Sigmoid colon (tissue), 7 donors: Measurements from ENCODE around the gene DND1. TPM values are rescaled to one million over a fixed set of nuclear protein-coding genes. Genes with fewer than 3 reads are reported as not detected.
"Not testable (repeated sequence)": the region's sequence is repeated elsewhere in the genome, so short reads cannot be mapped to it uniquely, and the experiment has no call there.

Experiments used
- DNase-seq: peaks from one replicate; pipeline ENCODE4 v3.0.0-alpha.2; 2019
- H3K27ac ChIP-seq, 4 donors: fragments of 200-600 bp; sonication (generic); one replicate each; pipeline ENCODE4 v1.5.1; 2016 to 2019; ENCODE audit warnings: mild to moderate bottlenecking in 1 of 4
- H3K27me3 ChIP-seq, 3 donors: fragments of 200-600 bp; sonication (generic); one replicate each; pipeline ENCODE4 v1.5.1; 2019; ENCODE audit warnings: mild to moderate bottlenecking in 1 of 3
- H3K36me3 ChIP-seq, 4 donors: fragments of 200-600 bp; sonication (generic); one replicate each; pipeline ENCODE4 v1.5.1; 2016 to 2019
- H3K4me1 ChIP-seq, 4 donors: fragments of 200-600 bp; sonication (generic); one replicate each; pipeline ENCODE4 v1.5.1; 2017 to 2019
- H3K4me3 ChIP-seq, 4 donors: fragments of 200-600 bp; sonication (generic); one replicate each; pipeline ENCODE4 v1.5.1; 2017 to 2019; ENCODE audit warnings: mild to moderate bottlenecking in 2 of 4, moderate library complexity in 1 of 4
- H3K9me3 ChIP-seq, 4 donors: fragments of 200-600 bp in 3 of 4; sonication (generic) in 3 of 4; one replicate each; pipeline versions ENCODE4 v1.5.1 to v1.6.1; 2013 to 2019
- CTCF ChIP-seq, 4 experiments: fragments of 450-650 bp in 3 of 4; fragments of 200-600 bp in 1 of 4; IDR thresholded peaks; one replicate each; pipeline ENCODE4 v1.5.1; 2016 to 2019; ENCODE audit warnings: antibody characterized with exemption in 4 of 4, mild to moderate bottlenecking in 3 of 4, moderate library complexity in 2 of 4
- EP300 ChIP-seq, 4 donors: sonication (generic); formaldehyde crosslinking; IDR thresholded peaks; one replicate each; pipeline ENCODE4 v1.6.1; 2017; ENCODE audit warnings: antibody characterized with exemption in 4 of 4
- POLR2A ChIP-seq, 2 donors: fragments of 450-650 bp; IDR thresholded peaks; one replicate each; pipeline ENCODE4 v1.6.1; 2016; ENCODE audit warnings: antibody characterized with exemption in 2 of 2, mild to moderate bottlenecking in 2 of 2, moderate library complexity in 2 of 2
- POLR2AphosphoS5 ChIP-seq, 4 donors: sonication (generic); formaldehyde crosslinking; IDR thresholded peaks; one replicate each; pipeline ENCODE4 v1.6.1; 2017; ENCODE audit warnings: antibody characterized with exemption in 4 of 4
- whole genome bisulfite sequencing, 2 donors: extraction: QIAGEN DNeasy Blood & Tissue Kit; methylation state at CpG; one replicate each; pipeline ENCODE4 v1.1.7; 2013; 5-methylcytosine and 5-hydroxymethylcytosine counted together
- intact Hi-C: fragments of 100-400 bp; cut with DNase I; formaldehyde crosslinking; loops from one replicate; pipeline ENCODE4 v1.15.1; 2023
- polyA plus RNA-seq, 3 donors: library from polyadenylated mRNA; stranded (reverse); fragments of 200-250 nt; gene quantifications; one replicate each; pipeline ENCODE4 v1.2.3, GENCODE V29; 2013
- total RNA-seq, 4 donors: library from RNA; depleted of rRNA; stranded (reverse); fragments of >200 nt; gene quantifications; one replicate each; pipeline ENCODE4 v1.1.0, GENCODE V29; 2016
- donor health status: healthy with polysubstance abuse.
- donor health status: Bipolar disorder and iron deficiency.
- donor health status: healthy.

DND1 gene
- total and polyA plus RNA-seq, 7 donors = 0.36 to 2.4 (median 0.69) TPM; not detected in 2

GRCh38 chr5:140711794-140712193 is 38.4 kb upstream of the DND1 start:
- Histone ChIP-seq H3K4me3 (peak overlapping the region in 2 of 4 donors; percentile 48 to 61), H3K36me3 (peaks cover 0 to 8% (median 0%) of the 10 kb centered on the region in 4 donors), H3K4me1 (peaks cover 0 to 12% (median 0%) of the 10 kb centered on the region in 4 donors), H3K9me3 (no peaks in the 10 kb centered on the region), H3K27me3 (no peaks in the 10 kb centered on the region), H3K27ac (peak overlapping the region in 3 of 4 donors; percentile 74 to 92 (median 84))
- no peak for DNase-seq
- TF ChIP-seq POLR2AphosphoS5 (IDR thresholded peaks at IDR 0.05) (no peak), CTCF (IDR thresholded peaks at IDR 0.05) (no peak), EP300 (IDR thresholded peaks at IDR 0.05) (no peak), POLR2A (IDR thresholded peaks at IDR 0.05) (no peak)
- WGBS, 2 donors = 15 to 77% methylated on average over 1 of the region's 1 CpG
- intact Hi-C loops = loop anchor here (2.0 kb wide), 1 partner anchor 165 kb away; the partner anchor contains the start of gene EIF4EBP3

- 0 to 1% methylated on average over 27 of the region's 27 CpGs for WGBS, 2 donors
- intact Hi-C loops = loop anchor here (2.0 kb wide), 1 partner anchor 164 kb away; the partner anchor contains the start of gene EIF4EBP3
- peak; percentile 93 for DNase-seq
- TF ChIP-seq CTCF (IDR thresholded peaks at IDR 0.05) (no peak), POLR2AphosphoS5 (IDR thresholded peaks at IDR 0.05) (peak; percentile 35 to 77 (median 64)), POLR2A (IDR thresholded peaks at IDR 0.05) (peak in 1 of 2 donors; percentile 8)
- peak overlapping the region; percentile 74 to 92 (median 86) for H3K27ac ChIP-seq
- H3K4me3 ChIP-seq = peak overlapping the region; percentile 35 to 61 (median 50)
- H3K4me1 ChIP-seq = peaks cover 0 to 12% (median 0%) of the 10 kb centered on the region in 4 donors
- H3K9me3 ChIP-seq = no peaks in the 10 kb centered on the region
- peaks cover 0 to 15% (median 1%) of the 10 kb centered on the region in 4 donors for H3K36me3 ChIP-seq
- no peaks in the 10 kb centered on the region for H3K27me3 ChIP-seq
These were observed 37.6 kb upstream of the DND1 start for GRCh38 chr5:140710899-140711552.

DNA sequence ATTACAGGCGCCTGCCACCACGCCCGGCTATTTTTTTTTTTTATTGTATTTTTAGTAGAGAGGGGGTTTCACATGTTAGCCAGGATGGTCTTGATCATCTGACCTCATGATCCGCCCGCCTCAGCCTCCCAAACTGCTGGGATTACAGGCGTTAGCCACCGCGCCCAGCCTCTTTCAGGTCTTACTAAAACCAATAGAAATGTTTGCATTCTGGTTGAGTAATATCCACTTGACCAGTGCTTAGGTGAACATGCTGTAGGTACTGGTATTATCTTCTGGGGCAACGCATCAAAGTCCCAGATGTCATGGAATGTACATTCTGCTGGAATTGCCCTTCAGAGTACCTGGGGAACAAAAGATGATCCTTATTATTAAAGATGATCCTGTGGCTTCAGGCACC is 35.4 kb upstream of the DND1 start:
- intact Hi-C loops = loop anchor here (10.0 kb wide), 1 partner anchor 464 kb away; no protein-coding TSS in a partner anchor
- 83 to 92% methylated on average over 9 of the region's 9 CpGs for WGBS, 2 donors

DNA sequence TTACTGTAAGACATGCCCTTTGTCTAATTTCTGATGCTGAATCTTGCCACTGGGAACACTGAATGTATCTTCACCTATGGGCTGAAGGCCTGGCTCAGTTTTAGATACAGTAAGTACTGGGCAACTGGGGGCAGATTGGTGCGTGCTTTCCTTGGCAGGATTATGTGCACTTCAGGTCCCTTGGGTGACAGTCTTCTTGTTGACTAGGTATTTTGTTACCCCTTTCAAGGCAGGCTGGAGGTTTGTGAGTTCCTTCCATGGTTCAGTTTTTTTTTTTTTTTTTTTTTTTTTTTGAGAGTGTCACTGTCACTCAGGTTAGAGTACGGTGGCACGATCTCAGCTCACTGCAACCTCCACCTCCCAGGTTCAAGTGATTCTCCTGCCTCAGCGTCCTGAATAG is 34.4 kb upstream of the DND1 start:
- Histone ChIP-seq H3K27ac (no peak overlapping the region), H3K4me1 (peaks cover 0 to 12% (median 0%) of the 10 kb centered on the region in 4 donors), H3K27me3 (no peaks in the 10 kb centered on the region), H3K36me3 (peaks cover 0 to 47% (median 20%) of the 10 kb centered on the region in 4 donors), H3K4me3 (no peak overlapping the region), H3K9me3 (no peaks in the 10 kb centered on the region)
- WGBS, 2 donors = 91 to 97% methylated on average over 4 of the region's 4 CpGs
- intact Hi-C loops = loop anchor here (10.0 kb wide), 1 partner anchor 463 kb away; no protein-coding TSS in a partner anchor
- TF ChIP-seq POLR2A (IDR thresholded peaks at IDR 0.05) (no peak), EP300 (IDR thresholded peaks at IDR 0.05) (no peak), CTCF (IDR thresholded peaks at IDR 0.05) (no peak)
- no peak for DNase-seq

More for the DNA sequence above, 35.4 kb upstream of the DND1 start:
- Histone ChIP-seq H3K36me3 (peaks cover 0 to 38% (median 13%) of the 10 kb centered on the region in 4 donors), H3K4me1 (peaks cover 0 to 12% (median 0%) of the 10 kb centered on the region in 4 donors)
- not testable (repeated sequence) for H3K9me3 ChIP-seq, H3K27ac ChIP-seq, H3K27me3 ChIP-seq, DNase-seq, H3K4me3 ChIP-seq
